Sigmoid colon (tissue), 7 donors: ENCODE results near the gene SCAI. TPM values are rescaled to one million over a fixed set of nuclear protein-coding genes. Genes with fewer than 3 reads are reported as not detected.
"Not testable (repeated sequence)": the region's sequence is repeated elsewhere in the genome, so short reads cannot be mapped to it uniquely, and the experiment has no call there.

Experiments
- DNase-seq: peaks from one replicate; pipeline ENCODE4 v3.0.0-alpha.2; 2019
- H3K27ac ChIP-seq, 4 donors: fragments of 200-600 bp; sonication (generic); one replicate each; pipeline ENCODE4 v1.5.1; 2016 to 2019; ENCODE audit warnings: mild to moderate bottlenecking in 1 of 4
- H3K27me3 ChIP-seq, 3 donors: fragments of 200-600 bp; sonication (generic); one replicate each; pipeline ENCODE4 v1.5.1; 2019; ENCODE audit warnings: mild to moderate bottlenecking in 1 of 3
- H3K36me3 ChIP-seq, 4 donors: fragments of 200-600 bp; sonication (generic); one replicate each; pipeline ENCODE4 v1.5.1; 2016 to 2019
- H3K4me1 ChIP-seq, 4 donors: fragments of 200-600 bp; sonication (generic); one replicate each; pipeline ENCODE4 v1.5.1; 2017 to 2019
- H3K4me3 ChIP-seq, 4 donors: fragments of 200-600 bp; sonication (generic); one replicate each; pipeline ENCODE4 v1.5.1; 2017 to 2019; ENCODE audit warnings: mild to moderate bottlenecking in 2 of 4, moderate library complexity in 1 of 4
- H3K9me3 ChIP-seq, 4 donors: fragments of 200-600 bp in 3 of 4; sonication (generic) in 3 of 4; one replicate each; pipeline versions ENCODE4 v1.5.1 to v1.6.1; 2013 to 2019
- EP300 ChIP-seq, 4 donors: sonication (generic); formaldehyde crosslinking; IDR thresholded peaks; one replicate each; pipeline ENCODE4 v1.6.1; 2017; ENCODE audit warnings: antibody characterized with exemption in 4 of 4
- POLR2A ChIP-seq, 2 donors: fragments of 450-650 bp; IDR thresholded peaks; one replicate each; pipeline ENCODE4 v1.6.1; 2016; ENCODE audit warnings: antibody characterized with exemption in 2 of 2, mild to moderate bottlenecking in 2 of 2, moderate library complexity in 2 of 2
- POLR2AphosphoS5 ChIP-seq, 4 donors: sonication (generic); formaldehyde crosslinking; IDR thresholded peaks; one replicate each; pipeline ENCODE4 v1.6.1; 2017; ENCODE audit warnings: antibody characterized with exemption in 4 of 4
- WGBS, 2 donors: extraction: QIAGEN DNeasy Blood & Tissue Kit; methylation state at CpG; one replicate each; pipeline ENCODE4 v1.1.7; 2013; 5-methylcytosine and 5-hydroxymethylcytosine counted together
- intact Hi-C: fragments of 100-400 bp; cut with DNase I; formaldehyde crosslinking; loops from one replicate; pipeline ENCODE4 v1.15.1; 2023
- polyA plus RNA-seq, 3 donors: library from polyadenylated mRNA; stranded (reverse); fragments of 200-250 nt; gene quantifications; one replicate each; pipeline ENCODE4 v1.2.3, GENCODE V29; 2013
- total RNA-seq, 4 donors: library from RNA; depleted of rRNA; stranded (reverse); fragments of >200 nt; gene quantifications; one replicate each; pipeline ENCODE4 v1.1.0, GENCODE V29; 2016
- TF ChIP-seq, protein P1 (sequence below), 4 experiments: fragments of 450-650 bp in 3 of 4; fragments of 200-600 bp in 1 of 4; IDR thresholded peaks; one replicate each; pipeline ENCODE4 v1.5.1; 2016 to 2019; ENCODE audit warnings: antibody characterized with exemption in 4 of 4, mild to moderate bottlenecking in 3 of 4, moderate library complexity in 2 of 4
- donor health status: healthy with polysubstance abuse.
- donor health status: Bipolar disorder and iron deficiency.
- donor health status: healthy.

The SCAI gene
- total and polyA plus RNA-seq, 7 donors = under 0.01 to 15.8 (median 5.4) TPM

GRCh38 chr9:125110464-125110863 is 32.9 kb downstream of the SCAI start:
- Histone ChIP-seq H3K9me3 (peaks cover 0 to 3% (median 0%) of the 10 kb centered on the region in 4 donors), H3K27ac (no peak overlapping the region), H3K27me3 (no peaks in the 10 kb centered on the region), H3K36me3 (no peaks in the 10 kb centered on the region), H3K4me3 (no peak overlapping the region), H3K4me1 (no peaks in the 10 kb centered on the region)
- no peak for TF ChIP-seq EP300 (IDR thresholded peaks at IDR 0.05)
- TF ChIP-seq, protein P1, sequence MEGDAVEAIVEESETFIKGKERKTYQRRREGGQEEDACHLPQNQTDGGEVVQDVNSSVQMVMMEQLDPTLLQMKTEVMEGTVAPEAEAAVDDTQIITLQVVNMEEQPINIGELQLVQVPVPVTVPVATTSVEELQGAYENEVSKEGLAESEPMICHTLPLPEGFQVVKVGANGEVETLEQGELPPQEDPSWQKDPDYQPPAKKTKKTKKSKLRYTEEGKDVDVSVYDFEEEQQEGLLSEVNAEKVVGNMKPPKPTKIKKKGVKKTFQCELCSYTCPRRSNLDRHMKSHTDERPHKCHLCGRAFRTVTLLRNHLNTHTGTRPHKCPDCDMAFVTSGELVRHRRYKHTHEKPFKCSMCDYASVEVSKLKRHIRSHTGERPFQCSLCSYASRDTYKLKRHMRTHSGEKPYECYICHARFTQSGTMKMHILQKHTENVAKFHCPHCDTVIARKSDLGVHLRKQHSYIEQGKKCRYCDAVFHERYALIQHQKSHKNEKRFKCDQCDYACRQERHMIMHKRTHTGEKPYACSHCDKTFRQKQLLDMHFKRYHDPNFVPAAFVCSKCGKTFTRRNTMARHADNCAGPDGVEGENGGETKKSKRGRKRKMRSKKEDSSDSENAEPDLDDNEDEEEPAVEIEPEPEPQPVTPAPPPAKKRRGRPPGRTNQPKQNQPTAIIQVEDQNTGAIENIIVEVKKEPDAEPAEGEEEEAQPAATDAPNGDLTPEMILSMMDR (IDR thresholded peaks at IDR 0.05) = no peak
- TF ChIP-seq POLR2A (IDR thresholded peaks at IDR 0.05) = no peak
- TF ChIP-seq POLR2AphosphoS5 (IDR thresholded peaks at IDR 0.05) = no peak
- DNase-seq = no peak
- WGBS, 2 donors = 97 to 98% methylated on average over 2 of the region's 2 CpGs
- intact Hi-C loops = no loop called here

DNA sequence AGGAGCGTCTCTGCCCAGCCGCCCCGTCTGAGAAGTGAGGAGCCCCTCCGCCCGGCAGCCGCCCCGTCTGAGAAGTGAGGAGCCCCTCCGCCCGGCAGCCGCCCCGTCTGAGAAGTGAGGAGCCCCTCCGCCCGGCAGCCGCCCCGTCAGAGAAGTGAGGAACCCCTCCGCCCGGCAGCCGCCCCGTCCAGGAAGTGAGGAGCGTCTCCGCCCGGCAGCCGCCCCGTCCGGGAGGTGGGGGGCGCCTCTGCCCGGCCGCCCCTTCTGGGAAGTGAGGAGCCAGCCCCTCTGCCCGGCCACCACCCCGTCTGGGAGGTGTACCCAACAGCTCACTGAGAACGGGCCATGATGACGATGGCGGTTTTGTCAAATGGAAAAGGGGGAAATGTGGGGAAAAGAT is 34.8 kb downstream of the SCAI start:
- intact Hi-C loops, H3K27me3 ChIP-seq, DNase-seq, H3K4me3 ChIP-seq, H3K4me1 ChIP-seq, H3K27ac ChIP-seq, H3K36me3 ChIP-seq, H3K9me3 ChIP-seq: not testable (repeated sequence)
- WGBS, 2 donors = 97 to 98% methylated on average over 26 to 31 of the region's 33 CpGs

DNA sequence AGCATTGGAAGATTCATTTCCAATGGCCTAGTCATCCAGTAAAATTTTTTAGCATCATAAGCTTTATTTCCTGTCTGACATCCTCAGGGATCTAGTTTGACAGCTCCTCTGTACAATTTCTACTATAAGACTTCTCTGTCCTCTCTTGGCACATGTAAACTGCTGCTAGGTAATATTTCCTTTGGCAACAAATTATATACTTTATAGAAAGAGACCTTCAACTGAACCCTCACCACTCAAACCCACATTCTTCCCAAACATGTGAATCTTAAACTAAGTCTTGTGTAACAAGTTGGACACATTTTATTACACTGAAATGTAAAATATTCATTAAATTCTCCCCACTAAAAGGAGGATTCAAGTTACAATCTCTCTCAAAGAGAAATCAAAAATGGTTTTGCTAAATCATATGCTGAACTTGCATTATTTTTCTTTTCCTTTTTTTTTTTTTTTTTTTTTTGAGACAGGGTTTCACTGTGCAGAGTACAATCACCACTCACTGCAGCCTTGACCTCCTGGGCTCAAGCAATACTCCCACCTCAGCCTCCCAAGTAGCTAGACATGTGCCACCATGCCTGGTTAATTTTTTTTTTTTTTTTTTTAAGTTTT is 36.9 kb downstream of the SCAI start:
- Histone ChIP-seq H3K36me3 (no peaks in the 10 kb centered on the region), H3K4me1 (peaks cover 0 to 8% (median 5%) of the 10 kb centered on the region in 4 donors), H3K4me3 (no peak overlapping the region), H3K9me3 (no peaks in the 10 kb centered on the region), H3K27me3 (no peaks in the 10 kb centered on the region), H3K27ac (peak overlapping the region in 1 of 4 donors; percentile 25)
- no peak for DNase-seq
- no peak for TF ChIP-seq EP300 (IDR thresholded peaks at IDR 0.05)
- TF ChIP-seq, protein P1 (IDR thresholded peaks at IDR 0.05) = no peak
- TF ChIP-seq POLR2A (IDR thresholded peaks at IDR 0.05) = no peak
- no peak for TF ChIP-seq POLR2AphosphoS5 (IDR thresholded peaks at IDR 0.05)
- intact Hi-C loops = no loop called here

DNA sequence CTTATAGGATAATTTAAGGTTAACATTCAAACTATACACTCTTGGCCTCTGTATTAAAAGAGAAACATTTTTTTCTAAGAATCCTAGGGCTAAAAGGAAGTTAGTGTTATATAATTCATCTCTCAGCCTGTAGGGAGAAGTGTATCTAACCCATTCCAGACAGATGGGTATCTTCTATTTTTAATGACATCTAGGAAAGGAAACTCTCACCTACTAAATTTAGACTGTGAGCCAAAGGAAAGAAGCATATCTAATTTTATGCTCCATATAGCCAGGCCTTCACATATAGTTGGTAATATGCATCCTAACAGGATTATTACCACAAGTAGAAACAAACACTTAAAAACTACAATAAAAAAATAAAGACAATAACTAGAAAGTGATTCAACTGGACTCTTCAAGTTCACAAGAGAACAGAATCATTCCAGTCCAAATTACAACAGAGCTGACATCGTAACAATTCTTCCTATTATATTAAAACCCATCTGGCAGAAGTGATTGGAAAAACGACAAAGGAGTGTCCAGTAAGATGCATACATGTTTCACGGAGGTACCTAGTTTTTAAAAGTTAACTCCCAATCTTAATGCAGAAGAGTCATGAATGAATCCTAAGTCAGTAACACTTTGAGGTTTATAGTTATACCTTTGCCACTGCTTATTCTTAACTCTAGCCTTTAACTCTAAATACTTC is 39.4 kb downstream of the SCAI start:
- Histone ChIP-seq H3K4me1 (peaks cover 0 to 14% (median 8%) of the 10 kb centered on the region in 4 donors), H3K27me3 (no peaks in the 10 kb centered on the region), H3K36me3 (no peaks in the 10 kb centered on the region), H3K9me3 (no peaks in the 10 kb centered on the region), H3K27ac (no peak overlapping the region), H3K4me3 (no peak overlapping the region)
- DNase-seq = no peak
- TF ChIP-seq POLR2AphosphoS5 (IDR thresholded peaks at IDR 0.05) = no peak
- TF ChIP-seq, protein P1 (IDR thresholded peaks at IDR 0.05) = no peak
- no peak for TF ChIP-seq EP300 (IDR thresholded peaks at IDR 0.05)
- no peak for TF ChIP-seq POLR2A (IDR thresholded peaks at IDR 0.05)
- intact Hi-C loops = no loop called here
- 67 to 87% methylated on average over 3 of the region's 3 CpGs for WGBS, 2 donors

DNA sequence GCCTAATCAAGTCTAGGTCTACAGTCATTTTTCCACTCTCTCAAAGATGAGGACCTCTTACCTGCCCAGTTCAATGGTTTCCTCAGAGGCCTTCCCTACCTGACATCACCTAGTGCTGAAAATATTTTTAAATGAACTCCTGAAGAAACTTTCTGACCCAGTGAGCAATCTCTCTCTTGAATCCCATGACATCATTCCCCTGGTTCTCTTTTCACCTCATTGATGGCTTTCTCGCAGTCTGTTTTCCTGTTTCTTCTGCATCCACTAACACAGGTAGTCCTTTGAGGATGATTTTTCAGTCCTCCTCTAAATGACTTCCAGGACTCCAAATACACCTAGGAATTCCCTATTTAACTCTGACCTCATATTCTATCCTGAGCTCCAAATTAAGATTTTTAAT is 40.3 kb downstream of the SCAI start:
- Histone ChIP-seq H3K9me3 (no peaks in the 10 kb centered on the region), H3K27ac (no peak overlapping the region), H3K36me3 (no peaks in the 10 kb centered on the region), H3K4me3 (no peak overlapping the region), H3K4me1 (peaks cover 0 to 17% (median 15%) of the 10 kb centered on the region in 4 donors), H3K27me3 (no peaks in the 10 kb centered on the region)
- intact Hi-C loops = no loop called here
- 99 to 100% methylated on average over 1 of the region's 1 CpG for WGBS, 2 donors
- no peak for DNase-seq
- TF ChIP-seq POLR2A (IDR thresholded peaks at IDR 0.05) = no peak
- TF ChIP-seq EP300 (IDR thresholded peaks at IDR 0.05) = no peak
- no peak for TF ChIP-seq POLR2AphosphoS5 (IDR thresholded peaks at IDR 0.05)
- TF ChIP-seq, protein P1 (IDR thresholded peaks at IDR 0.05) = no peak
